ENCODE measurements around the gene TMEM52. TPM values are rescaled to one million over a fixed set of nuclear protein-coding genes. Genes with fewer than 3 reads are reported as not detected.

The TMEM52 gene
- polyA plus RNA-seq, 1 of the 3 experiments (the other 2 are of a cell fraction): 4.8 TPM

GRCh38 chr1:1927751-1928150 lies 8.7 kb upstream of the TMEM52 start (continued):
- TF ChIP-seq FOSL2 (IDR thresholded peaks at IDR 0.05; ENCODE audit: borderline replicate concordance, low read depth): no peak
- TF ChIP-seq CTCF (IDR thresholded peaks at IDR 0.05): no peak

GRCh38 chr1:1926886-1927660 lies 8.0 kb upstream of the TMEM52 start:
- H3K36me3 ChIP-seq (replicated peaks in 1 of 2; ENCODE audit: control insufficient read depth in 1 of 2, insufficient read depth in 2 of 2, low read length in 1 of 2): no peaks in the 10 kb centered on the region
- POLR2A ChIA-PET: no interaction called here
- TF ChIP-seq ZBTB33 (IDR thresholded peaks at IDR 0.05; ENCODE audit: borderline replicate concordance, low read depth) (no peak), FOSL2 (IDR thresholded peaks at IDR 0.05; ENCODE audit: borderline replicate concordance, low read depth) (no peak), TAF1 (IDR thresholded peaks at IDR 0.05; ENCODE audit: borderline replicate concordance, low read depth, low read length) (no peak), POLR2AphosphoS5 (IDR thresholded peaks at IDR 0.05; ENCODE audit: low read depth, low read length) (no peak), GABPA (IDR thresholded peaks at IDR 0.05; ENCODE audit: low read depth) (no peak), MAX (IDR thresholded peaks at IDR 0.05; ENCODE audit: low read depth) (no peak), FOXM1 (IDR thresholded peaks at IDR 0.05; ENCODE audit: low read depth) (no peak), GATA2 (CRISPR knock-in tag; IDR thresholded peaks at IDR 0.05) (no peak), ELF1 (IDR thresholded peaks at IDR 0.05) (no peak), NRF1 (IDR thresholded peaks at IDR 0.05; ENCODE audit: low read depth, low read length) (no peak), CHD2 (IDR thresholded peaks at IDR 0.05; ENCODE audit: low read length, partially characterized antibody) (no peak), CTCF (IDR thresholded peaks at IDR 0.05) (no peak), RAD21 (IDR thresholded peaks at IDR 0.05; ENCODE audit: low read length) (no peak), MEF2A (IDR thresholded peaks at IDR 0.05; ENCODE audit: borderline replicate concordance, low read depth) (no peak), EZH2phosphoT487 (IDR thresholded peaks at IDR 0.05; ENCODE audit: borderline replicate concordance, low read depth) (no peak), FOXJ3 (CRISPR knock-in tag; IDR thresholded peaks at IDR 0.05) (no peak), TEAD4 (IDR thresholded peaks at IDR 0.05; ENCODE audit: borderline replicate concordance, insufficient read depth) (no peak), EP300 (IDR thresholded peaks at IDR 0.05; ENCODE audit: borderline replicate concordance in 1 of 2, low read depth in 1 of 2, low read length in 1 of 2) (no peak)
- H3K9me2 ChIP-seq: no peaks in the 10 kb centered on the region
- no peak overlapping the region for H3K4me2 ChIP-seq
- no peaks in the 10 kb centered on the region for H3K79me2 ChIP-seq (ENCODE audit: insufficient read depth)
- H3K27ac ChIP-seq (ENCODE audit: low read depth in 2 of 2, low read length in 1 of 2): no peak overlapping the region
- no peaks in the 10 kb centered on the region for H3F3A ChIP-seq (replicated peaks; ENCODE audit: insufficient read depth)
- H3K4me1 ChIP-seq (ENCODE audit: control insufficient read depth in 1 of 2, insufficient read depth in 2 of 2, low read depth in 1 of 2, low read length in 1 of 2): no peaks in the 10 kb centered on the region
- CTCF ChIA-PET: interaction anchor here (1.0 to 1.7 kb wide), 3 partner anchors 17 to 118 kb away, joined by 4 to 13 read pairs (median 4); no protein-coding TSS in a partner anchor
- H3K9me3 ChIP-seq: no peaks in the 10 kb centered on the region
- no peak overlapping the region for H3K4me3 ChIP-seq (ENCODE audit: low read depth in 2 of 2, low read length in 1 of 2)
- 19% methylated on average over 6 of the region's 21 CpGs for WGBS (ENCODE audit: low lambda C conversion rate)
- H3K9ac ChIP-seq: no peak overlapping the region
- H2AFZ ChIP-seq (ENCODE audit: low read depth): no peak overlapping the region
- DNase-seq: no peak
- no peaks in the 10 kb centered on the region for H3K27me3 ChIP-seq (ENCODE audit: insufficient read depth)
- H4K20me1 ChIP-seq (ENCODE audit: insufficient read depth): no peaks in the 10 kb centered on the region

Measured in SK-N-SH (cell line).